ENCODE measurements around the gene LRBA. TPM values are rescaled to one million over a fixed set of nuclear protein-coding genes. Genes with fewer than 3 reads are reported as not detected.

The LRBA gene
- total RNA-seq, 1 donor from 2014 or later, result 54.0 TPM

- Mint-ChIP-seq H3K27ac (no peak overlapping the region), H3K27me3 (no peaks in the 10 kb centered on the region), H3K4me1 (no peaks in the 10 kb centered on the region), H3K36me3 (ENCODE audit: low read depth) (peaks cover 2% of the 10 kb centered on the region), H3K4me3 (no peak overlapping the region), H3K9me3 (no peaks in the 10 kb centered on the region)
- intact Hi-C loops (cut with micrococcal nuclease), result no loop called here
- no peak for DNase-seq
Observed at GRCh38 chr4:150336676-150337412, 678.2 kb downstream of the LRBA start.

- H3K9me3 Mint-ChIP-seq, result no peaks in the 10 kb centered on the region
- H3K27me3 Mint-ChIP-seq, result no peaks in the 10 kb centered on the region
- no peaks in the 10 kb centered on the region for H3K36me3 Mint-ChIP-seq (ENCODE audit: low read depth)
- no peak for DNase-seq
- no peaks in the 10 kb centered on the region for H3K4me1 Mint-ChIP-seq
- H3K27ac Mint-ChIP-seq, result no peak overlapping the region
- H3K4me3 Mint-ChIP-seq, result no peak overlapping the region
- intact Hi-C loops (cut with micrococcal nuclease), result no loop called here
Observed at GRCh38 chr4:150332961-150333360, 682.1 kb downstream of the LRBA start.

GRCh38 chr4:150332086-150332485 lies 683.0 kb downstream of the LRBA start:
- H3K36me3 Mint-ChIP-seq (ENCODE audit: low read depth), result no peaks in the 10 kb centered on the region
- H3K4me3 Mint-ChIP-seq, result no peak overlapping the region
- H3K27ac Mint-ChIP-seq, result no peak overlapping the region
- no peaks in the 10 kb centered on the region for H3K4me1 Mint-ChIP-seq
- DNase-seq, result no peak
- H3K9me3 Mint-ChIP-seq, result no peaks in the 10 kb centered on the region
- H3K27me3 Mint-ChIP-seq, result no peaks in the 10 kb centered on the region
- intact Hi-C loops (cut with micrococcal nuclease), result no loop called here

- no peak overlapping the region for H3K4me3 Mint-ChIP-seq
- intact Hi-C loops (cut with micrococcal nuclease), result no loop called here
- peaks cover 5% of the 10 kb centered on the region for H3K36me3 Mint-ChIP-seq (ENCODE audit: low read depth)
- no peaks in the 10 kb centered on the region for H3K9me3 Mint-ChIP-seq
- no peak for DNase-seq
- H3K27ac Mint-ChIP-seq, result no peak overlapping the region
- no peaks in the 10 kb centered on the region for H3K27me3 Mint-ChIP-seq
- no peaks in the 10 kb centered on the region for H3K4me1 Mint-ChIP-seq
Observed at GRCh38 chr4:150329373-150329772, 685.7 kb downstream of the LRBA start.

- Mint-ChIP-seq H3K27me3 (no peaks in the 10 kb centered on the region), H3K4me1 (no peaks in the 10 kb centered on the region), H3K36me3 (ENCODE audit: low read depth) (peaks cover 7% of the 10 kb centered on the region), H3K4me3 (no peak overlapping the region), H3K27ac (no peak overlapping the region), H3K9me3 (no peaks in the 10 kb centered on the region)
- intact Hi-C loops (cut with micrococcal nuclease), result no loop called here
- DNase-seq, result no peak
Observed at GRCh38 chr4:150328496-150328895, 686.6 kb downstream of the LRBA start.

- Mint-ChIP-seq H3K4me1 (no peaks in the 10 kb centered on the region), H3K4me3 (no peak overlapping the region), H3K27ac (no peak overlapping the region), H3K9me3 (no peaks in the 10 kb centered on the region), H3K36me3 (ENCODE audit: low read depth) (peaks cover 7% of the 10 kb centered on the region), H3K27me3 (no peaks in the 10 kb centered on the region)
- DNase-seq, result no peak
- intact Hi-C loops (cut with micrococcal nuclease), result no loop called here
Observed at GRCh38 chr4:150327262-150327780, 687.8 kb downstream of the LRBA start.

GRCh38 chr4:150325872-150326271 lies 689.2 kb downstream of the LRBA start:
- H3K27ac Mint-ChIP-seq, result no peak overlapping the region
- H3K4me1 Mint-ChIP-seq, result no peaks in the 10 kb centered on the region
- H3K4me3 Mint-ChIP-seq, result no peak overlapping the region
- no peaks in the 10 kb centered on the region for H3K9me3 Mint-ChIP-seq
- intact Hi-C loops (cut with micrococcal nuclease), result no loop called here
- no peaks in the 10 kb centered on the region for H3K27me3 Mint-ChIP-seq
- no peak for DNase-seq
- H3K36me3 Mint-ChIP-seq (ENCODE audit: low read depth), result peaks cover 10% of the 10 kb centered on the region

GRCh38 chr4:150323406-150324325 lies 691.4 kb downstream of the LRBA start:
- no peaks in the 10 kb centered on the region for H3K4me1 Mint-ChIP-seq
- no peak overlapping the region for H3K27ac Mint-ChIP-seq
- no peak for DNase-seq
- H3K36me3 Mint-ChIP-seq (ENCODE audit: low read depth), result peaks cover 14% of the 10 kb centered on the region
- H3K4me3 Mint-ChIP-seq, result no peak overlapping the region
- intact Hi-C loops (cut with micrococcal nuclease), result no loop called here
- H3K9me3 Mint-ChIP-seq, result no peaks in the 10 kb centered on the region
- no peaks in the 10 kb centered on the region for H3K27me3 Mint-ChIP-seq

- Mint-ChIP-seq H3K9me3 (no peaks in the 10 kb centered on the region), H3K4me1 (no peaks in the 10 kb centered on the region), H3K27ac (no peak overlapping the region), H3K27me3 (no peaks in the 10 kb centered on the region), H3K36me3 (ENCODE audit: low read depth) (peaks cover 16% of the 10 kb centered on the region), H3K4me3 (no peak overlapping the region)
- DNase-seq, result no peak
- intact Hi-C loops (cut with micrococcal nuclease), result no loop called here
Observed at GRCh38 chr4:150322646-150323045, 692.4 kb downstream of the LRBA start.

GRCh38 chr4:150321113-150321512 lies 694.0 kb downstream of the LRBA start:
- Mint-ChIP-seq H3K4me3 (no peak overlapping the region), H3K36me3 (ENCODE audit: low read depth) (peaks cover 19% of the 10 kb centered on the region), H3K27ac (no peak overlapping the region), H3K9me3 (peaks cover 3% of the 10 kb centered on the region), H3K4me1 (no peaks in the 10 kb centered on the region), H3K27me3 (no peaks in the 10 kb centered on the region)
- no peak for DNase-seq
- intact Hi-C loops (cut with micrococcal nuclease), result no loop called here

GRCh38 chr4:150318971-150319370 lies 696.1 kb downstream of the LRBA start:
- Mint-ChIP-seq H3K9me3 (peaks cover 3% of the 10 kb centered on the region), H3K4me3 (no peak overlapping the region)
- intact Hi-C loops (cut with micrococcal nuclease), result no loop called here

GRCh38 chr4:150318527-150318926 lies 696.6 kb downstream of the LRBA start:
- no peak overlapping the region for H3K27ac Mint-ChIP-seq
- H3K36me3 Mint-ChIP-seq (ENCODE audit: low read depth), result peaks cover 18% of the 10 kb centered on the region
- H3K4me1 Mint-ChIP-seq, result no peaks in the 10 kb centered on the region
- H3K4me3 Mint-ChIP-seq, result no peak overlapping the region
- intact Hi-C loops (cut with micrococcal nuclease), result no loop called here
- H3K9me3 Mint-ChIP-seq, result peaks cover 3% of the 10 kb centered on the region
- no peak for DNase-seq
- H3K27me3 Mint-ChIP-seq, result no peaks in the 10 kb centered on the region

More at GRCh38 chr4:150318971-150319370, 696.1 kb downstream of the LRBA start:
- DNase-seq, result no peak
- H3K4me1 Mint-ChIP-seq, result no peaks in the 10 kb centered on the region
- no peaks in the 10 kb centered on the region for H3K27me3 Mint-ChIP-seq
- peaks cover 18% of the 10 kb centered on the region for H3K36me3 Mint-ChIP-seq (ENCODE audit: low read depth)
- no peak overlapping the region for H3K27ac Mint-ChIP-seq

- no peak for DNase-seq
- intact Hi-C loops (cut with micrococcal nuclease), result no loop called here
- Mint-ChIP-seq H3K4me1 (no peaks in the 10 kb centered on the region), H3K27ac (no peak overlapping the region), H3K36me3 (ENCODE audit: low read depth) (peaks cover 18% of the 10 kb centered on the region), H3K4me3 (no peak overlapping the region), H3K27me3 (no peaks in the 10 kb centered on the region), H3K9me3 (peaks cover 3% of the 10 kb centered on the region)
Observed at GRCh38 chr4:150316332-150317205, 698.5 kb downstream of the LRBA start.
